Colonic mucosa (tissue), 4 donors: ENCODE measurements around the gene MEIS1. TPM values are rescaled to one million over a fixed set of nuclear protein-coding genes. Genes with fewer than 3 reads are reported as not detected.
A peak's percentile ranks its signal among the peaks of the same experiment; 100 is the strongest.

Source experiments
- DNase-seq: peaks from one replicate; pipeline ENCODE4 v3.0.0-alpha.2; 2020
- H3K27ac ChIP-seq: fragments of 200-600 bp; one replicate; pipeline ENCODE4 v1.8.0; 2021
- H3K27me3 ChIP-seq: fragments of 200-600 bp; one replicate; pipeline ENCODE4 v1.8.0; 2021
- H3K36me3 ChIP-seq: fragments of 200-600 bp; one replicate; pipeline ENCODE4 v1.8.0; 2021
- H3K4me1 ChIP-seq: fragments of 200-600 bp; one replicate; pipeline ENCODE4 v1.8.0; 2021; ENCODE audit warnings: mild to moderate bottlenecking
- H3K4me3 ChIP-seq: fragments of 200-600 bp; one replicate; pipeline ENCODE4 v1.8.0; 2021
- H3K9ac ChIP-seq, 2 donors: one replicate each; pipeline ENCODE4 v1.7.0; 2013; ENCODE audit warnings: control low read depth in 2 of 2, low read depth in 2 of 2, low read length in 2 of 2
- H3K9me3 ChIP-seq: fragments of 200-600 bp; one replicate; pipeline ENCODE4 v1.8.0; 2021
- intact Hi-C: fragments of 100-400 bp; cut with DNase I; formaldehyde crosslinking; loops from one replicate; pipeline ENCODE4 v1.14.1; 2022
- total RNA-seq, 2 donors: library from RNA; stranded (reverse); fragmentation: NEBNext Ultra II Directional in 1 of 2; extraction: Animal tissue kit (Norgen Biotek cat#: 25700) in 1 of 2; gene quantifications; one replicate each; pipeline ENCODE4 v1.2.1, GENCODE V29; 2021
- TF ChIP-seq, protein P1 (sequence below): fragments of 200-600 bp; IDR thresholded peaks from one replicate; pipeline ENCODE4 v1.8.0; 2022; ENCODE audit warnings: antibody characterized with exemption, mild to moderate bottlenecking
- donor health status: healthy.
- donor health status: DM: no; HTN: no; CAD: no.
- donor health status: DM: no; HTN: no; CAD: no.

Gene MEIS1
- total RNA-seq, 2 donors from 2014 or later, result 8.9 to 23.1 TPM

DNA sequence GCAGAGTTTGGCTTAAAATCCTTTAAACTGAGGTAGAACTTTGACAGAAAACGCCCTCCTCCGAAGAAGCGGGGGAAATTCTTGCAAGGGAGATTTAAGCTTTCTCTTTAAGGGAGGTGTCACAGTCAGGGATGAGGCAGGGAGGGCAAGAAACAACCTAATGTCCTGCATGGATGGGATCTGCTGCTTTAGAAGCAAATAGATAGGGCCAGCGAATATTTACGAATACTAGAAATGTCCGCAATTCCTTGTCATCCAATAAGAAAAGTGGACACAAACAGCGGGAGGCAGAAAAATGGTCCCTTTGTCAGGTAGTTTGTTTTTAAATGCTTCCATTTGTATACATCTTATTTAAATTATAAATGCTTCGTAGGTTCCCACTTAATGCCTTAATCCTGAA is 12.0 kb downstream of the MEIS1 start:
- peak overlapping the region; percentile 68 for H3K27ac ChIP-seq
- H3K4me1 ChIP-seq, result no peaks in the 10 kb centered on the region
- H3K36me3 ChIP-seq, result no peaks in the 10 kb centered on the region
- peak overlapping the region; percentile 10 for H3K4me3 ChIP-seq
- intact Hi-C loops, result no loop called here
- no peaks in the 10 kb centered on the region for H3K27me3 ChIP-seq
- DNase-seq, result no peak
- no peaks in the 10 kb centered on the region for H3K9me3 ChIP-seq
- H3K9ac ChIP-seq, result peak overlapping the region in 1 of 2 donors; percentile 31
- TF ChIP-seq, protein P1, sequence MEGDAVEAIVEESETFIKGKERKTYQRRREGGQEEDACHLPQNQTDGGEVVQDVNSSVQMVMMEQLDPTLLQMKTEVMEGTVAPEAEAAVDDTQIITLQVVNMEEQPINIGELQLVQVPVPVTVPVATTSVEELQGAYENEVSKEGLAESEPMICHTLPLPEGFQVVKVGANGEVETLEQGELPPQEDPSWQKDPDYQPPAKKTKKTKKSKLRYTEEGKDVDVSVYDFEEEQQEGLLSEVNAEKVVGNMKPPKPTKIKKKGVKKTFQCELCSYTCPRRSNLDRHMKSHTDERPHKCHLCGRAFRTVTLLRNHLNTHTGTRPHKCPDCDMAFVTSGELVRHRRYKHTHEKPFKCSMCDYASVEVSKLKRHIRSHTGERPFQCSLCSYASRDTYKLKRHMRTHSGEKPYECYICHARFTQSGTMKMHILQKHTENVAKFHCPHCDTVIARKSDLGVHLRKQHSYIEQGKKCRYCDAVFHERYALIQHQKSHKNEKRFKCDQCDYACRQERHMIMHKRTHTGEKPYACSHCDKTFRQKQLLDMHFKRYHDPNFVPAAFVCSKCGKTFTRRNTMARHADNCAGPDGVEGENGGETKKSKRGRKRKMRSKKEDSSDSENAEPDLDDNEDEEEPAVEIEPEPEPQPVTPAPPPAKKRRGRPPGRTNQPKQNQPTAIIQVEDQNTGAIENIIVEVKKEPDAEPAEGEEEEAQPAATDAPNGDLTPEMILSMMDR, result no peak

GRCh38 chr2:66447677-66448076 is 12.8 kb downstream of the MEIS1 start:
- Histone ChIP-seq H3K9ac (no peak overlapping the region), H3K9me3 (no peaks in the 10 kb centered on the region), H3K27ac (peak overlapping the region; percentile 5), H3K4me1 (no peaks in the 10 kb centered on the region), H3K36me3 (no peaks in the 10 kb centered on the region), H3K27me3 (no peaks in the 10 kb centered on the region), H3K4me3 (no peak overlapping the region)
- DNase-seq, result no peak
- TF ChIP-seq, protein P1, result no peak
- intact Hi-C loops, result no loop called here

DNA sequence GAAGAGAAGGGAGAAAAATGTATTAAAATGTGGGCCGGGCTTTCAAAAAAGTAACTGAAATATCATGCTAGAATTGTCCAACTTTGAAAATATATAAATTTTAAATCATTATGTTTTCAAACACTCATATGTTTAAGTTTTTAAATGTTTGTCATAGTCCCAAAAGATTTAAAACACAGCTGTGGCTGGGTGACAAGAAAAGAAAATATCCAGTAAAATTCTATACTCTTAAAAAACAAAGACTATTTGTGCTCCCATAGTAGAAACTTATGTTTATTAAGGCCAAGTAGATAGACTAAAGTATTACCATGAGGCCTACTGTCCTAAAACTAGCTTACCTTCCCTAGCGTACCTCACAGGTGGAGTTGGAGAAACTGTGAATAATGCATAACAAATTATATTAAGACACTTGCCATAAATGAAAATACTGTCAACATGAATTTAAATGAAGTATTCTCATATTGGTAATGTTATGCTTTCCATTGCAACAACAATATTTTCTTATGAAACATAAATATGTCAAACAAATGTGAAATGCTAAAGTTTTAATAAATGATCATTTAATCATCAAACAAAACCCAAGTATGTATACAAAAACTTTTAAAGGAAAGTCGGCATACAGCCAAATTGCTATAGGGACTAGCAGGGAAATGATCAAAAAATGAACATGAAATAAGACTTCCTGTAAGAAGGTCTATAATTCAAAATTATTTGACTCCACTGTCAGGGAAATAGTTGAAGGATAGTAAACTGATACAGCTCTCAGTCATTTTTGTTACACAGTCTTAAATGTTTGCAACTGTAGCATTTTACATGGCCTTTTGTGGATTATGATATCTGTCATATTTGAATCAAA is 13.4 kb downstream of the MEIS1 start:
- no peak overlapping the region for H3K9ac ChIP-seq
- no peak overlapping the region for H3K27ac ChIP-seq
- H3K27me3 ChIP-seq, result no peaks in the 10 kb centered on the region
- no peaks in the 10 kb centered on the region for H3K4me1 ChIP-seq
- TF ChIP-seq, protein P1, result no peak
- H3K4me3 ChIP-seq, result no peak overlapping the region
- no peak for DNase-seq
- intact Hi-C loops, result no loop called here
- H3K9me3 ChIP-seq, result no peaks in the 10 kb centered on the region
- no peaks in the 10 kb centered on the region for H3K36me3 ChIP-seq

GRCh38 chr2:66452214-66452613 is 17.3 kb downstream of the MEIS1 start:
- intact Hi-C loops, result no loop called here
- H3K36me3 ChIP-seq, result no peaks in the 10 kb centered on the region
- TF ChIP-seq, protein P1, result no peak
- no peaks in the 10 kb centered on the region for H3K4me1 ChIP-seq
- no peak overlapping the region for H3K27ac ChIP-seq
- H3K9me3 ChIP-seq, result no peaks in the 10 kb centered on the region
- H3K27me3 ChIP-seq, result no peaks in the 10 kb centered on the region
- no peak overlapping the region for H3K4me3 ChIP-seq
- no peak for DNase-seq
- H3K9ac ChIP-seq, result no peak overlapping the region

DNA sequence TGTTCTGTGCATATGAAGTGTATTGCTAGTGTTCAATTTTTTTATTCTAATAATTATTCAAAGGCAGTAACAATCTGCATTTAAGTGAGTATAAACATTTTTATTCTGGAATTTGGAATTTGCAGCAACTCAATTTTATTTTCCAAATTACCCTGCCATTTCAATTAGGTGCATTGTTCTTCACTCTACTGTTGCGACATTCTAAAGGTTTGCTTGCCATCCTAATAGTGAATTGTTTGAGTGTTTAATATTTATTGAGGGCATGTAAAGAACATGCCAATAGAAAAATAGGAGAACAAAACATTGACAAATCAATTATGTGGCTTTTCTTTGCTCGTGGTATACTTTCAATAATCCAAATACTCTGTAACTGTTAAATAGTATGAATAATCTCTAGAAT is 18.0 kb downstream of the MEIS1 start:
- intact Hi-C loops, result no loop called here
- H3K36me3 ChIP-seq, result no peaks in the 10 kb centered on the region
- no peak for DNase-seq
- H3K27me3 ChIP-seq, result no peaks in the 10 kb centered on the region
- no peak overlapping the region for H3K9ac ChIP-seq
- H3K4me1 ChIP-seq, result no peaks in the 10 kb centered on the region
- H3K4me3 ChIP-seq, result no peak overlapping the region
- H3K9me3 ChIP-seq, result no peaks in the 10 kb centered on the region
- TF ChIP-seq, protein P1, result no peak
- H3K27ac ChIP-seq, result no peak overlapping the region
